K562 (cell line): ENCODE data around the gene MBOAT2. TPM values are rescaled to one million over a fixed set of nuclear protein-coding genes. Genes with fewer than 3 reads are reported as not detected.

Experiments used
- ATAC-seq: fragments of 200-7000 bp; cut with Tn5 transposase; 3 replicates; pipeline ENCODE4 v1.9.1; 2020; ENCODE audit warnings: moderate library complexity
- BruUV-seq: library from RNA; stranded (reverse); fragments of 400-500 nt; replicated peaks from 2 replicates; lab custom pipeline; 2021; lab: Mats Ljungman, UMichigan
- CTCF ChIA-PET: fragments of 300-600 bp; formaldehyde crosslinking; extraction: SDS; loops from one replicate; lab custom pipeline; 2021; ENCODE audit warnings: low intra/inter-chr PET ratio; lab: Yijun Ruan, JAX
- POLR2A ChIA-PET: fragments of 300-600, 350-650 bp; sonication (Branson Sonifier 250); formaldehyde crosslinking; extraction: SDS; loops from one replicate; lab custom pipeline; 2021; ENCODE audit warnings: antibody characterized with exemption, inconsistent platforms; lab: Yijun Ruan, JAX
- DNase-seq, 4 experiments: peaks; one replicate each; pipeline versions ENCODE4 v3.0.0 to v3.0.0-alpha.2; 2011 to 2018; ENCODE audit warnings: low spot score in 3 of 4, mixed read lengths in 3 of 4; ENCODE audit errors: extremely low read depth in 1 of 4
- FAIRE-seq: peaks from 2 replicates; lab custom pipeline; 2011; peaks lifted over from hg19 to GRCh38; lab: Jason Lieb, UNC
- H2AFZ ChIP-seq: 2 replicates; pipeline ENCODE4 v1.6.0; 2011; ENCODE audit warnings: low read depth, low read length, control low read depth, inconsistent platforms
- H3K27ac ChIP-seq: fragments of 200-600 bp; 3 replicates; pipeline ENCODE4 v1.8.0; 2011; ENCODE audit warnings: low read depth, mild to moderate bottlenecking, control low read depth, inconsistent platforms, low read length, moderate library complexity, mixed read lengths; ENCODE audit errors: extremely low read depth
- H3K27me3 ChIP-seq, 2 experiments: fragments of 300-600 bp in 1 of 2; 2 replicates in 1 of 2; 3 replicates in 1 of 2; pipeline versions ENCODE4 v1.6.0 to v1.8.0; 2011; ENCODE audit warnings: inconsistent platforms in 2 of 2, low read length in 2 of 2, mild to moderate bottlenecking in 1 of 2, mixed read lengths in 1 of 2, moderate library complexity in 1 of 2; ENCODE audit not compliant: control insufficient read depth in 2 of 2, insufficient read depth in 2 of 2
- H3K36me3 ChIP-seq: fragments of 300-600 bp; 3 replicates; pipeline ENCODE4 v1.8.0; 2011; ENCODE audit warnings: mild to moderate bottlenecking, low read length, inconsistent platforms; ENCODE audit not compliant: control insufficient read depth, insufficient read depth
- H3K4me1 ChIP-seq, 2 experiments: fragments of 200-600 bp in 1 of 2; replicated peaks in 1 of 2; 2 replicates in 1 of 2; 3 replicates in 1 of 2; pipeline versions ENCODE4 v1.5.1 to v1.8.0; 2011; ENCODE audit warnings: inconsistent platforms in 2 of 2, low read length in 2 of 2, mild to moderate bottlenecking in 1 of 2, mixed read lengths in 1 of 2, moderate library complexity in 1 of 2; ENCODE audit not compliant: control insufficient read depth in 2 of 2, insufficient read depth in 2 of 2
- H3K4me2 ChIP-seq: 2 replicates; pipeline ENCODE4 v1.6.1; 2011; ENCODE audit warnings: low read length, control low read depth, inconsistent platforms, mixed read lengths; ENCODE audit not compliant: insufficient read depth
- H3K4me3 ChIP-seq: fragments of 200-600 bp; sonication (generic), shearing (Covaris generic); 2 replicates; pipeline ENCODE4 v1.5.1; 2016; ENCODE audit warnings: control low read depth, inconsistent platforms
- H3K79me2 ChIP-seq: fragments of 200-600 bp; 3 replicates; pipeline ENCODE4 v1.8.0; 2011; ENCODE audit warnings: low read length, inconsistent platforms; ENCODE audit not compliant: control insufficient read depth, insufficient read depth
- H3K9ac ChIP-seq, 2 experiments: 2 replicates each; pipeline versions ENCODE4 v1.6.0 to v1.6.1; 2011; ENCODE audit warnings: low read depth in 2 of 2, low read length in 2 of 2, control low read depth in 1 of 2, inconsistent platforms in 1 of 2, mild to moderate bottlenecking in 1 of 2, mixed read lengths in 1 of 2; ENCODE audit not compliant: insufficient read depth in 1 of 2
- H3K9me1 ChIP-seq: one replicate; pipeline ENCODE4 v1.6.0; 2011; ENCODE audit warnings: inconsistent platforms, mild to moderate bottlenecking, low read length, moderate library complexity; ENCODE audit not compliant: control insufficient read depth, insufficient read depth
- H3K9me3 ChIP-seq: replicated peaks from 2 replicates; pipeline ENCODE4 v1.5.1; 2011; ENCODE audit warnings: low read depth, low read length, inconsistent platforms; ENCODE audit not compliant: control insufficient read depth, insufficient read depth
- H4K20me1 ChIP-seq: replicated peaks from 2 replicates; pipeline ENCODE4 v1.6.1; 2011; ENCODE audit warnings: low read length, inconsistent platforms, mixed read lengths; ENCODE audit not compliant: control insufficient read depth, insufficient read depth
- ATF6 ChIP-seq: sonication (generic); formaldehyde crosslinking; IDR thresholded peaks from 2 replicates; pipeline ENCODE4 v1.4.0; 2020; ENCODE audit warnings: mild to moderate bottlenecking, missing genetic modification reagents
- CTBP1 ChIP-seq: fragments of 450-650 bp; IDR thresholded peaks from 2 replicates; pipeline ENCODE4 v1.6.1; 2016; ENCODE audit warnings: borderline replicate concordance
- EGR1 ChIP-seq: fragments of 450-650 bp; conservative IDR thresholded peaks from 2 replicates; pipeline ENCODE4 v1.6.1; 2017; ENCODE audit warnings: mild to moderate bottlenecking
- FOXK1 ChIP-seq: sonication (generic); formaldehyde crosslinking; IDR thresholded peaks from 2 replicates; pipeline ENCODE4 v1.8.0; 2022; ENCODE audit warnings: missing genetic modification reagents, mild to moderate bottlenecking, borderline replicate concordance
- GABPA ChIP-seq: fragments of 200-800 bp; sonication (Bioruptor generic); conservative IDR thresholded peaks from 2 replicates; pipeline ENCODE4 v1.6.1; 2016; ENCODE audit warnings: low read depth, missing genetic modification characterization, missing compliant biosample characterization
- HDAC2 ChIP-seq: fragments of 450-650 bp; IDR thresholded peaks from 2 replicates; pipeline ENCODE4 v1.6.1; 2016; ENCODE audit warnings: mild to moderate bottlenecking
- LARP7 ChIP-seq: fragments of 450-650 bp; IDR thresholded peaks from 2 replicates; pipeline ENCODE4 v1.6.1; 2016
- MTA2 ChIP-seq: fragments of 450-650 bp; IDR thresholded peaks from 2 replicates; pipeline ENCODE4 v1.6.1; 2016; ENCODE audit warnings: low read depth
- NFYB ChIP-seq: IDR thresholded peaks from 2 replicates; pipeline ENCODE4 v1.6.1; 2011; ENCODE audit warnings: mild to moderate bottlenecking, moderate library complexity; ENCODE audit not compliant: insufficient read length; ENCODE audit errors: extremely low read depth
- POU5F1 ChIP-seq: fragments of 150-350 bp; IDR thresholded peaks from 2 replicates; pipeline ENCODE4 v1.6.1; 2014; ENCODE audit warnings: borderline replicate concordance, low read length, low read depth, mild to moderate bottlenecking; ENCODE audit not compliant: partially characterized antibody
- THRAP3 ChIP-seq: fragments of 450-650 bp; IDR thresholded peaks from 2 replicates; pipeline ENCODE4 v1.6.1; 2016; ENCODE audit warnings: mild to moderate bottlenecking, inconsistent platforms, borderline replicate concordance
- ZKSCAN8 ChIP-seq: fragments of 200-800 bp; sonication (Bioruptor generic); IDR thresholded peaks from 2 replicates; pipeline ENCODE4 v1.6.1; 2016; ENCODE audit warnings: missing genetic modification characterization, missing compliant biosample characterization
- ZNF197 ChIP-seq: fragments of 200-800 bp; sonication (Bioruptor generic); IDR thresholded peaks from 2 replicates; pipeline ENCODE4 v1.6.1; 2016; ENCODE audit warnings: low read depth, missing genetic modification characterization, missing compliant biosample characterization
- ZNF41 ChIP-seq: fragments of 250-450 bp; sonication (Bioruptor Pico); conservative IDR thresholded peaks from 2 replicates; pipeline ENCODE4 v1.4.0; 2020; ENCODE audit warnings: mild to moderate bottlenecking
- ZNF561 ChIP-seq: fragments of 450-650 bp; formaldehyde crosslinking; conservative IDR thresholded peaks from 2 replicates; pipeline ENCODE4 v1.4.0; 2020; ENCODE audit warnings: mild to moderate bottlenecking, moderate library complexity
- ZNF717 ChIP-seq: fragments of 250-450 bp; sonication (Bioruptor Pico); IDR thresholded peaks from 2 replicates; pipeline ENCODE4 v1.5.0; 2021
- ZNF780A ChIP-seq: fragments of 250-450 bp; sonication (Bioruptor Pico); IDR thresholded peaks from 2 replicates; pipeline ENCODE4 v1.5.0; 2021; ENCODE audit warnings: mild to moderate bottlenecking
- WGBS: fragments of 100-300 bp; shearing (Covaris generic); methylation state at CpG from one replicate; pipeline ENCODE4 v1.1.6; 2016; ENCODE audit warnings: low coverage, mixed read lengths; ENCODE audit not compliant: insufficient coverage; ENCODE audit errors: missing lambda C conversion rate; 5-methylcytosine and 5-hydroxymethylcytosine counted together
- in situ Hi-C: fragments of 300-500 bp; cut with MboI; formaldehyde crosslinking; loops from 4 replicates; pipeline ENCODE4 v1.15.0; 2018; ENCODE audit warnings: inconsistent platforms, mixed read lengths
- intact Hi-C: fragments of 100-400 bp; cut with micrococcal nuclease; formaldehyde crosslinking; loops from 2 replicates; pipeline ENCODE4 v1.14.2; 2022
- polyA plus RNA-seq, 8 experiments: library from polyadenylated mRNA; depleted of rRNA in 4 of 8; stranded (reverse) in 5 of 8; unstranded in 3 of 8; fragments of >200 nt; fragmentation: Nextera tagmentation in 2 of 8; fragmentation: Illumina TruSeq in 1 of 8; extraction: Ambion mirVana in 2 of 8; extraction: Trizol in 1 of 8; gene quantifications; 2 replicates each; pipeline versions ENCODE4 v1.2.1 to v1.2.3, GENCODE V29; 2011 to 2014; ENCODE audit warnings: inconsistent platforms in 1 of 8, missing spikeins in 1 of 8
- total RNA-seq, 7 experiments: library from RNA; depleted of rRNA in 6 of 7; stranded (reverse); fragments of >200 nt in 6 of 7; fragmentation: Illumina TruSeq in 2 of 7; extraction: Trizol in 2 of 7; gene quantifications; 2 replicates each; pipeline versions ENCODE4 v1.2.1 to v1.2.3, GENCODE V29; 2011 to 2021; ENCODE audit warnings: low replicate concordance in 1 of 7
- TF ChIP-seq, protein P1 (sequence below), 2 experiments: IDR thresholded peaks in 1 of 2; conservative IDR thresholded peaks in 1 of 2; 2 replicates each; pipeline ENCODE4 v1.6.1; 2016; ENCODE audit warnings: low read depth in 2 of 2, mild to moderate bottlenecking in 1 of 2, missing compliant biosample characterization in 1 of 2, missing genetic modification characterization in 1 of 2, moderate library complexity in 1 of 2

The MBOAT2 gene
- total and polyA plus RNA-seq, 9 of the 15 experiments (the other 6 are each of a cell fraction or from before 2014, with no cell fraction given) = 8.4 to 122 (median 27.6) TPM

- in situ Hi-C loops (no loop called here), intact Hi-C loops (no loop called here)
- no peak for FAIRE-seq
- no peak for ATAC-seq
- Histone ChIP-seq H3K79me2 (no peaks in the 10 kb centered on the region), H3K9me3 (no peaks in the 10 kb centered on the region), H3K4me2 (no peak overlapping the region), H3K9ac (no peak overlapping the region), H2AFZ (no peak overlapping the region), H3K4me1 (no peaks in the 10 kb centered on the region; a peak in 1 of 5 replicates), H3K4me3 (no peak overlapping the region), H3K9me1 (no peaks in the 10 kb centered on the region), H3K27ac (no peak overlapping the region), H4K20me1 (no peaks in the 10 kb centered on the region), H3K36me3 (peaks cover 42% of the 10 kb centered on the region), H3K27me3 (no peaks in the 10 kb centered on the region)
- no peak for DNase-seq
- POLR2A ChIA-PET = interaction anchor here (1.7 kb wide), 1 partner anchor 10 kb away, joined by 8 read pairs; no protein-coding TSS in a partner anchor
- no TSS peak for BruUV-seq
- no peak for TF ChIP-seq ATF6 (CRISPR knock-in tag)
- TF ChIP-seq MTA2 = no peak
- TF ChIP-seq LARP7 = no peak
- no peak for TF ChIP-seq POU5F1
- TF ChIP-seq ZNF41 (CRISPR knock-in tag) = no peak
- no peak for TF ChIP-seq ZKSCAN8
- no peak for TF ChIP-seq HDAC2
- no peak for TF ChIP-seq ZNF717 (CRISPR knock-in tag)
- no peak for TF ChIP-seq THRAP3
- no peak for TF ChIP-seq EGR1
- no peak for TF ChIP-seq ZNF561 (CRISPR knock-in tag)
- no peak for TF ChIP-seq FOXK1
- TF ChIP-seq NFYB = no peak
- TF ChIP-seq CTBP1 = no peak
- TF ChIP-seq ZNF197 (CRISPR knock-in tag) = no peak
- no peak for TF ChIP-seq ZNF780A
- TF ChIP-seq, protein P1, sequence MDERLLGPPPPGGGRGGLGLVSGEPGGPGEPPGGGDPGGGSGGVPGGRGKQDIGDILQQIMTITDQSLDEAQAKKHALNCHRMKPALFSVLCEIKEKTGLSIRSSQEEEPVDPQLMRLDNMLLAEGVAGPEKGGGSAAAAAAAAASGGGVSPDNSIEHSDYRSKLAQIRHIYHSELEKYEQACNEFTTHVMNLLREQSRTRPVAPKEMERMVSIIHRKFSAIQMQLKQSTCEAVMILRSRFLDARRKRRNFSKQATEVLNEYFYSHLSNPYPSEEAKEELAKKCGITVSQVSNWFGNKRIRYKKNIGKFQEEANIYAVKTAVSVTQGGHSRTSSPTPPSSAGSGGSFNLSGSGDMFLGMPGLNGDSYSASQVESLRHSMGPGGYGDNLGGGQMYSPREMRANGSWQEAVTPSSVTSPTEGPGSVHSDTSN (CRISPR knock-in tag; IDR thresholded peaks at IDR 0.05; ENCODE audit: low read depth) = no peak
- TF ChIP-seq, protein P1 (tag; conservative IDR thresholded peaks at IDR 0.05; ENCODE audit: low read depth) = no peak
- no peak for TF ChIP-seq GABPA (tag)
- CTCF ChIA-PET = no interaction called here
- 94% methylated on average over 1 of the region's 1 CpG for WGBS
Measured at GRCh38 chr2:8861797-8862196, 141.7 kb downstream of the MBOAT2 start.
